Effector memory CD4-positive, alpha-beta T cell (primary cell): ENCODE data around the gene SNAP47.

ENCODE experiments used
- DNase-seq, 3 donors: peaks; one replicate each; pipeline ENCODE4 v3.0.0-alpha.2; 2020
- H3K27ac ChIP-seq: 2 replicates; pipeline ENCODE4 v1.7.0; 2013; ENCODE audit warnings: mild to moderate bottlenecking, low read length, moderate library complexity; ENCODE audit not compliant: insufficient read depth, poor library complexity, severe bottlenecking
- H3K27me3 ChIP-seq: replicated peaks from 2 replicates; pipeline ENCODE4 v1.7.0; 2013; ENCODE audit warnings: mild to moderate bottlenecking, low read length; ENCODE audit not compliant: insufficient read depth, control insufficient read depth, poor library complexity, severe bottlenecking
- H3K36me3 ChIP-seq: 2 replicates; pipeline ENCODE4 v1.7.0; 2013; ENCODE audit warnings: mild to moderate bottlenecking, low read length, moderate library complexity; ENCODE audit not compliant: control insufficient read depth, insufficient read depth
- H3K4me1 ChIP-seq: 2 replicates; pipeline ENCODE4 v1.7.0; 2013; ENCODE audit warnings: low read length, mild to moderate bottlenecking; ENCODE audit not compliant: control insufficient read depth, insufficient read depth, poor library complexity, severe bottlenecking
- H3K4me3 ChIP-seq: 2 replicates; pipeline ENCODE4 v1.7.0; 2013; ENCODE audit warnings: low read length, low read depth, mild to moderate bottlenecking; ENCODE audit not compliant: insufficient read depth, poor library complexity, severe bottlenecking
- H3K9me3 ChIP-seq: 2 replicates; pipeline ENCODE4 v1.7.0; 2013; ENCODE audit warnings: mild to moderate bottlenecking, low read length, moderate library complexity; ENCODE audit not compliant: control insufficient read depth

SNAP47 gene

GRCh38 chr1:227749225-227749624 lies 14.0 kb downstream of the SNAP47 start:
- DNase-seq = no peak
- Histone ChIP-seq H3K27me3 (no peaks in the 10 kb centered on the region), H3K27ac (peak overlapping the region; percentile 42), H3K4me1 (peaks cover 34% of the 10 kb centered on the region), H3K9me3 (no peaks in the 10 kb centered on the region), H3K4me3 (no peak overlapping the region), H3K36me3 (peaks cover 15% of the 10 kb centered on the region)

GRCh38 chr1:227749916-227750710 lies 14.9 kb downstream of the SNAP47 start:
- peaks cover 27% of the 10 kb centered on the region for H3K4me1 ChIP-seq
- H3K36me3 ChIP-seq = peaks cover 15% of the 10 kb centered on the region
- no peaks in the 10 kb centered on the region for H3K9me3 ChIP-seq
- no peak overlapping the region for H3K27ac ChIP-seq
- no peak for DNase-seq
- no peaks in the 10 kb centered on the region for H3K27me3 ChIP-seq
- no peak overlapping the region for H3K4me3 ChIP-seq

- H3K36me3 ChIP-seq = peaks cover 11% of the 10 kb centered on the region
- peaks cover 5% of the 10 kb centered on the region for H3K4me1 ChIP-seq
- H3K27ac ChIP-seq = no peak overlapping the region
- no peaks in the 10 kb centered on the region for H3K27me3 ChIP-seq
- no peak overlapping the region for H3K4me3 ChIP-seq
- no peak for DNase-seq
- H3K9me3 ChIP-seq = no peaks in the 10 kb centered on the region
Measured at GRCh38 chr1:227753999-227754711, 18.9 kb downstream of the SNAP47 start.

GRCh38 chr1:227754958-227755357 lies 19.7 kb downstream of the SNAP47 start:
- Histone ChIP-seq H3K4me3 (no peak overlapping the region), H3K36me3 (peaks cover 16% of the 10 kb centered on the region), H3K27me3 (no peaks in the 10 kb centered on the region), H3K4me1 (no peaks in the 10 kb centered on the region), H3K9me3 (no peaks in the 10 kb centered on the region), H3K27ac (no peak overlapping the region)
- no peak for DNase-seq

- H3K36me3 ChIP-seq = peaks cover 17% of the 10 kb centered on the region
- no peaks in the 10 kb centered on the region for H3K9me3 ChIP-seq
- no peak overlapping the region for H3K4me3 ChIP-seq
- no peak overlapping the region for H3K27ac ChIP-seq
- no peak for DNase-seq
- peaks cover 4% of the 10 kb centered on the region for H3K4me1 ChIP-seq
- H3K27me3 ChIP-seq = no peaks in the 10 kb centered on the region
Measured at GRCh38 chr1:227756172-227756959, 21.1 kb downstream of the SNAP47 start.

- H3K4me3 ChIP-seq = no peak overlapping the region
- peaks cover 17% of the 10 kb centered on the region for H3K36me3 ChIP-seq
- no peaks in the 10 kb centered on the region for H3K27me3 ChIP-seq
- peaks cover 17% of the 10 kb centered on the region for H3K4me1 ChIP-seq
- no peak for DNase-seq
- H3K9me3 ChIP-seq = no peaks in the 10 kb centered on the region
- no peak overlapping the region for H3K27ac ChIP-seq
Measured at GRCh38 chr1:227757781-227758180, 22.5 kb downstream of the SNAP47 start.

- H3K9me3 ChIP-seq = no peaks in the 10 kb centered on the region
- H3K4me1 ChIP-seq = peaks cover 23% of the 10 kb centered on the region
- no peak overlapping the region for H3K4me3 ChIP-seq
- H3K36me3 ChIP-seq = peaks cover 17% of the 10 kb centered on the region
- no peak for DNase-seq
- no peak overlapping the region for H3K27ac ChIP-seq
- no peaks in the 10 kb centered on the region for H3K27me3 ChIP-seq
Measured at GRCh38 chr1:227758366-227758765, 23.1 kb downstream of the SNAP47 start.

- H3K27ac ChIP-seq = no peak overlapping the region
- H3K9me3 ChIP-seq = no peaks in the 10 kb centered on the region
- H3K4me1 ChIP-seq = peaks cover 35% of the 10 kb centered on the region
- no peak overlapping the region for H3K4me3 ChIP-seq
- no peaks in the 10 kb centered on the region for H3K27me3 ChIP-seq
- DNase-seq = no peak
- peaks cover 17% of the 10 kb centered on the region for H3K36me3 ChIP-seq
Measured at GRCh38 chr1:227759341-227760300, 24.4 kb downstream of the SNAP47 start.

GRCh38 chr1:227760377-227760776 lies 25.1 kb downstream of the SNAP47 start:
- DNase-seq = no peak
- no peaks in the 10 kb centered on the region for H3K9me3 ChIP-seq
- H3K4me3 ChIP-seq = no peak overlapping the region
- peaks cover 43% of the 10 kb centered on the region for H3K4me1 ChIP-seq
- peaks cover 17% of the 10 kb centered on the region for H3K36me3 ChIP-seq
- H3K27ac ChIP-seq = no peak overlapping the region
- H3K27me3 ChIP-seq = no peaks in the 10 kb centered on the region
